HG03139 (cell line): ENCODE data around the gene CENPT.
"Not testable (repeated sequence)": the region's sequence is repeated elsewhere in the genome, so short reads cannot be mapped to it uniquely, and the experiment has no call there.

ENCODE experiments used
- ATAC-seq: cut with Tn5 transposase; IDR thresholded peaks from one replicate; pipeline ENCODE4 v1.9.1; 2021; ENCODE audit not compliant: unreplicated experiment

The CENPT gene

GRCh38 chr16:67878232-67878631 is 30.7 kb upstream of the CENPT start:
- ATAC-seq = no peak

DNA sequence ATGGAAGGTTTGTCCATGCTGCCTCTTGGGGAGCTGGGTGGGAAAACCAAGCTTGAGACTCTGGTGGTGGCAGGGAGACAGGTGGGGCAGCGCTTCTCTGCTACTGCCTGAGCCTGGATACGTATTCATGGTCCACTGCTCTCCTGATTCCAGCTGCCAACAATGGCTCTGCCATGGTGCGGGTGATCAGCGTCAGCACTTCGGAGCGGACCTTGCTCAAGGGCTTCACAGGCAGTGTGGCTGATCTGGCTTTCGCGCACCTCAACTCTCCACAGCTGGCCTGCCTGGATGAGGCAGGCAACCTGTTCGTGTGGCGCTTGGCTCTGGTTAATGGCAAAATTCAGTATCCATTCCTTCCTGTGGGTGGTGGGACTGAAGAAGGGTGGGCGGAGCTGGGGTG is 29.6 kb upstream of the CENPT start:
- no peak for ATAC-seq

GRCh38 chr16:67874372-67874771 is 26.9 kb upstream of the CENPT start:
- ATAC-seq = no peak

GRCh38 chr16:67873435-67874370 is 26.2 kb upstream of the CENPT start:
- no peak for ATAC-seq

GRCh38 chr16:67872631-67873434 is 25.3 kb upstream of the CENPT start, which contains the start of gene EDC4:
Gene EDC4 (plus strand): TSS chr16:67873052. CDS start chr16:67873262, 210 bp downstream.
- ATAC-seq = peak; percentile 65

- no peak for ATAC-seq
Measured at GRCh38 chr16:67872131-67872630, 24.7 kb upstream of the CENPT start.

- ATAC-seq = no peak
Measured at GRCh38 chr16:67871256-67871655, 23.8 kb upstream of the CENPT start.

GRCh38 chr16:67869653-67870052 is 22.2 kb upstream of the CENPT start:
- no peak for ATAC-seq

GRCh38 chr16:67868290-67868689 is 20.8 kb upstream of the CENPT start:
- no peak for ATAC-seq

DNA sequence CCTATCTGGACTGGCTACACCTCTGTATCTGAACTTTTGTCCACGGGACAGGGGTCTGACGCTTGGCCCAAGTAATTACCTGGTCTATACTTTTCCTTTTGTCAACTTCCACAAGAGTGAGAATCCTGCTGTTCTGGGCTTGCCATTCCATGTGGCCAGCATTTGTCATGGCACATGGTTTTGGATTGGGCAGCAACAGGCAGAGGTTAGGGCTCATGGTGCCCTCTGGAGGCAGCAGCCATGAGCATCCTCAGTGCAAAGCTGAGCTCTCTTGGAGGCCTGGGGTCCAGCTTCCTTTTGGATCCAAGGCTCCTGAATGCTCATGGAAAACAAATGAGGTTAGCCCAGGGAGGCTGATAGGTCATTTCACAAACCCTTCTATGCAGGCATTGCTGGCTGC is 17.8 kb upstream of the CENPT start:
- no peak for ATAC-seq

DNA sequence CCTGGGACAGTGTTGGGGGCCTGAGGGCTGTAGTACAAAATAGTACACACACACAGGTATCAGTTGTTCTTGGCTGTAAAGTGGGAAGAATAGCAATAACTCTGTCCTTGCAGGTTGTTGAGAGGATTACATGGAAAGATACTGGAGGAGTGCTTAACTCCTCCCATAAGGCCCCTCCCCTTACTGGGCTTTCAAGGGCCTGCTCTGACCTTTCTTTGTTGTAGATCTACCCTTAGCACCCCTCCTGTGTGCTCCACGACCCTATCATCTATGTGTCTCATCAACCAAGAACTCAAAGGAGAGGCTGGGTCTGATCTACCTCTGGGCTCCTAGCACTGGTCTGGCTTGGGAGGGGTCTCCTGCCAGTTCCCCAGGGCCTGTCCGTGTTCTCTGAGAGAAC is 17.1 kb upstream of the CENPT start:
- ATAC-seq = no peak

- ATAC-seq = not testable (repeated sequence)
Measured at GRCh38 chr16:67864044-67864443, 16.6 kb upstream of the CENPT start.

GRCh38 chr16:67862623-67863583 is 15.4 kb upstream of the CENPT start:
- no peak for ATAC-seq

DNA sequence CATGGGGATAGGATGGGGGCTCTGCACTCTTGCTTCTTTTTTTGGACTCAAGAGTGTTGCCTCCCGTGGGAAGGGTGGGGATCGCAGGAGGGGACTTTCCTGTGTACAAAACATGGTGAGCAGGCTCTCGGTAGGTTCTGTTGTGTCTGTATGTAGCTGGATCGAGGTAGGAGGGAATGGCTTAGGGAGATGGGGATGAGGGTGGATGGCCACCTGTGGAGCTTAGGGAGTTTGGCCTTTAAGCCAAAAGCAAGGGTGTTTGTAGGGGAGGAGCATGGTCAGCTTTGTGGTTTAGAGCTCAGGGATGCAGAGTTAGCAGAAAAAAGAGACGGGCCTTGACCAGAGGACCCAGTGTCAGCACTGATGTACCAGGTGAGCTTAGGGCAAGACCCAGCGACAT is 14.4 kb upstream of the CENPT start:
- ATAC-seq = no peak

- no peak for ATAC-seq
Measured at GRCh38 chr16:67860589-67861398, 13.3 kb upstream of the CENPT start.

GRCh38 chr16:67858500-67858899 is 11.0 kb upstream of the CENPT start:
- ATAC-seq = no peak

GRCh38 chr16:67857547-67858233 is 10.2 kb upstream of the CENPT start:
- ATAC-seq = no peak

GRCh38 chr16:67856927-67857546 is 9.5 kb upstream of the CENPT start:
- no peak for ATAC-seq

DNA sequence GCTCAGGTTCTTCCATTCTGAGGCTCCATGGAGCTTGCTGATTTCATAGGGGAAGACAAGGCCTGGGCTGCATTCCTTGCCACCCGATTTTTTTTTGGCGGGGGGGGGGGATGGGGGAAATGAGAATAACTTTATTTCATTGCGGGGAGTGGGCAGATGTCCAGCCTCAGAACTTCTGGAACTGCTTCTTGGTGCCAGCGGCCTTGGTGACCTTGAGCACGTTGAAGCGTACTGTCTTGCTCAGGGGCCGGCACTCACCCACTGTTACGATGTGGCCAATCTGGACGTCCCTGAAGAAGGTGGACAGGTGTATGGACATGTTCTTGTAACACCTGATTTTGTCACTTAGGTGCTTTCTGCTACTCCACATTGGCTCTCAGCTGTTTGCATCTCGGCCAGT is 8.3 kb upstream of the CENPT start:
- no peak for ATAC-seq
